Measurements from ENCODE around the gene ALPI.
"Not testable (repeated sequence)": the region's sequence is repeated elsewhere in the genome, so short reads cannot be mapped to it uniquely, and the experiment has no call there.

Gene ALPI

GRCh38 chr2:232421189-232421785 lies 34.7 kb upstream of the ALPI start:
- no peak for DNase-seq

- DNase-seq, result no peak
Observed at GRCh38 chr2:232422051-232422450, 33.9 kb upstream of the ALPI start.

- not testable (repeated sequence) for DNase-seq
Observed at GRCh38 chr2:232422996-232423395, 33.0 kb upstream of the ALPI start.

DNA sequence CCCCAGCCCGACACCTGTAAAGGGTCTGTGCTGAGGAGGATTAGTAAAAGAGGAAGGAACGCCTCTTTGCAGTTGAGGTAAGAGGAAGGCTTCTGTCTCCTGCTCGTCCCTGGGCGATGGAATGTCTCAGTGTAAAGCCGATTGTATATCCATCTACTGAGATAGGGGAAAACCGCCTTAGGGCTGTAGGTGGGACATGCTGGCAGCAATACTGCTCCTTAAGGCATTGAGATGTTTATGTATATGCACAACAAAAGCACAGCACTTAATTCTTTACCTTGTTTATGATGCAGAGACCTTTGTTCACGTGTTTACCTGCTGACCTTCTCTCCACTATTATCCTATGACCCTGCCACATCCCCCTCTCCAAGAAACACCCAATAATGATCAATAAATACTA lies 32.5 kb upstream of the ALPI start:
- not testable (repeated sequence) for DNase-seq

- no peak for DNase-seq
Observed at GRCh38 chr2:232431705-232432590, 24.0 kb upstream of the ALPI start.

DNA sequence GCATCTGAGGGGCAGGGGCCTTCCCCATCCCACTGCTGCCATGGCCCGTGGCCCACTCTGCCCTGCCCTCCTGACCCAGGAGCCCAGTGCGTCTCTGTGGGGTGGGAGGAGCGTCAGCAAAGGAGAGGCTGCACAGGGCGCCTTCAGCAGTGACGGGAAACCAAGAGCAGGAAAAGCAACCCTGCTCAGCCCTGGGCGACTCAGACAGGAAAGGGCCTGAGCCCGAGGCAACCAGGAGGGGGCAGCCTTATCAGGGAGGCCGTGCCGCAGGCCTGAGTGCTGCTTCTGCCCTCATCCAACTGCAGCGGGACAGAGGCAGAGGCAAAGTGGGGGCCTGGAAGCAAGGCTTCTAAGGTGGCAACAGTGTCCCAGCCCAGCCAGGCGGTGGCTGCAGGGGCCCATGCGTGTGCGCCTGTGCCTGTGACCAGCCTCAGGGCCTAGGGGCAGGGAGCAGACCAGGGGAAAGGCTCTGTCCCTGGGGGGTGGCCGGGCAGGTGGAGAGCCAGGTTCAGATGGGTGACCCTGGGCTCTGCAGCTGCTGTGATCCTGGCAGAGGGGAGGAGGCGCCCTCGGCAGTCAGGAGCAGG lies 23.3 kb upstream of the ALPI start:
- DNase-seq, result no peak

- DNase-seq, result not testable (repeated sequence)
Observed at GRCh38 chr2:232433622-232434021, 22.3 kb upstream of the ALPI start.

DNA sequence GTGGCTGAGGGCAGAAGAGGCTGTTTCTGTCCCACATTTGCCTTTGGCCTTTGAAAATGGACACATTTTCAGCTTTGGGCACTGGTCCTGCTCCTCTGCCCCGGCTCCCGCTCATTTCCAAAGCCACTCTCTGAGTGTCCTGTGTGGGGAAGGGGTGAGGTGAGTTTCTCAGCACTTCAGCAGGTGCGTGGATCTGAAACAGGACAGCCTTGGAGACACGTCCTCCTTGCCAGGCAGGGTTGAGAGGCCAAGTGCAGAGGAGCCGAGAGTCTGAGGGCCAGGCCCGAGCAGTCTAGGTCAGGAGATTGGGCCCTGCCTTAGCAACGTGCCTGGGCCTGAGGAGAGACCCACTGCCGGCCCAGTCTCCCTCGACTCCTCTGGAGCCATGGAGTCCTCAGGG lies 21.9 kb upstream of the ALPI start:
- no peak for DNase-seq

- no peak for DNase-seq
Observed at GRCh38 chr2:232434563-232435374, 21.2 kb upstream of the ALPI start.

DNA sequence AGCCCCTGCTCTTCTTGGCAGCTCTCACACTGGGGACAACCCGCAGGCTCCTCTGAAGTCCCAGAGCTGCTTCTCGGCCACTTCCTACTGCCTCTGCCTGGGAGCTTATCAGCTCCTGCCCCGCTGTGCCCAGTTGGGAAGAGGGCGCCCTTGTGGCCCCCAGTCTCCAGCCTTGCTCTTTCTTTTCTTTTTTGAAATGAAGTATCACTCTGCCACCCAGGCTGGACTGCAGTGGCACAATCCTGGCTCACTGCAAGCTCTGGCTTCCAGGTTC lies 20.6 kb upstream of the ALPI start:
- DNase-seq, result no peak

GRCh38 chr2:232435805-232436204 lies 20.1 kb upstream of the ALPI start:
- DNase-seq, result no peak

DNA sequence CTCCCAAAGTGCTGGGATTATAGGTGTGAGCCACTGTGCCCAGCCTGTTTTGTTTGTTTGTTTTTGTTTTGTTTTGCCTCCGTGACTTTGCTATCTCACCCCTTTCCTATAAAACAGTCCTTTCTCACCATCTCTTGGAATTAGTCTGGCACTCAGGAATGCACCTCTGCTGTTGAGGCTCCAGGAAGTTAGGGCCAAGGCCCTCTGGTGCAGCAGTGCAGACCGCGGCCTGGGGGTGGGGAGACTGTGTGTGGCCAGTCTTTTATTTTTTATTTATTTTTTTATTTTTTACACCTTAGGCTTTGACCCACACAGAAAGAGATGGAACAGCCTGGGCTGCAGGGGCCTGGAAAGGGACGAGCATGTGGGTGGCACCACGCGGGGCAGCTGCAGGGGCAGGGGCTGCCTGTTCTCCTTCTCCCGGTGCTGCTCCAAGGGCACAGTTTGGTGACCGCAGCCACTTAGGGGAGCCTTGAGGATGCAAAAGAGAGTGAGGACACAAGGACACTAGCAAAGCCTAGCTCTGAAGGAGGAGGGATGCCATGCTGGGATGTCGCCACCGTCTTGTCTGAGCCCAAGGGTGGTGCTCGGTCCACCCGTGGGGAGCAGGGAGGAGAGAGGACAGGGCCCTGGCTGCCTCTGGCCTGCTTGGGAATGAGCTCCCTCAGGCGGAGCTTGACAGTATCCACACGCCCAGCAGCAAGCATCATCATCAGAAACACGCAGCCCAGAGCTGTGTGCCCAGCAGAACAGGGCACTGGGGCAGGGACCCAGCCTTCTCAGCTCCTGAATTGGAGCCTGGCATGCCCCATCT lies 19.4 kb upstream of the ALPI start:
- DNase-seq, result no peak

DNA sequence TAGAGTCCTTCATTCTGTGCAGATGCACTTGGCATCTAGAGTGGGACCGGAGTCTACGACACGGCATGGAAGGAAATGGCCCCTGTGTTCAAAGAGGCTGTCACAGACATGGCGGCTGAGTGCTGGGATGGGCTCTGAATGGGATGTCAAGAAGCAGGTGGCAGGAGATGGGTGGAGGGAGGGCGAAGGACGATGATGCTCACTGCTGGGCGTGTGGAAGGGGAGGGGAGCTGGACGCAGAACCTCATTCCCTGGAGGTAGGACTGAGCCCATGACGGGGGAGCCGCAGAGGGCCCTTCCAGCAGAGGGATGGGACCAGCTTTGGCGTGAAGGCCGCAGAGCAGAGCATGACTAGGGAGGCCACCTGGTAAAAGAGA lies 18.8 kb upstream of the ALPI start:
- DNase-seq, result no peak

DNA sequence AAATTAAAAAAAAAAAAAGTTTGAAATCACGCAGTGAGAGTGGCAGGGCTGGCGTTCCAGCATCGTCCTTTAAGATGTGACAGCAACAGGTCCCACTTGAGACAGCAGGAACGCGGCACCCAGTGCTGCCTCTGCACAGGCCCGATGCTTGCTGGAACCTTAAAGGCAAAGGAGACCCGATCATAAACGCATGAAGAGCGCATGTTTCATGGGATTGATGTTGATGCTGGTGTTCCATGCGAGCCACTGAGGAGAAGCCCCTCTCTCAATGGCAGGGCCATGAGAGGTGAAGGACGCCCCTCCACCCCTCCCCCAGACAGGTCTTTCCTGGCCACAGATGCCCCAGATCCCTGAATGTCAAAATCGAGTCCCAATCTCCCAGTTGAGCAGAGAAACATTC lies 17.9 kb upstream of the ALPI start:
- no peak for DNase-seq

- peak; percentile 57 to 61 for DNase-seq
Observed at GRCh38 chr2:232438951-232439757, 16.8 kb upstream of the ALPI start.

DNA sequence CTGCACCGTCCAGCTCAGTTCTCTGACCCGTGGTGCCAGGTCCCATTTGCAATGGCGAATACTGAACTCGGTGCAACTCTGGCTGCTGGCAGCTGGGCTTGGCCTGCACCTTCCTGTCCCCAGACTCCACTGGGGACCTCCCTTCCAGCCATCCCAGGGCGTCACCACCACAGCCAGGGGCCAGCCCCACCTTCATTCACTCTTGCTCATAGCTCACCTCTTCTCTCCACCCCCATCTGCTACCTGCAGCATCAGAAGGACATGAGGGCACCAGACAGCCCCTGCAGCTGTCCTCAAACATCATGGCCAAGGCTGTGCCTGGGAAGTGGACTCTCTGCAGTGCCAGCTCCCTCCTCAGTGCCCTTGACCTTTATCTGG lies 16.2 kb upstream of the ALPI start:
- DNase-seq, result no peak

DNA sequence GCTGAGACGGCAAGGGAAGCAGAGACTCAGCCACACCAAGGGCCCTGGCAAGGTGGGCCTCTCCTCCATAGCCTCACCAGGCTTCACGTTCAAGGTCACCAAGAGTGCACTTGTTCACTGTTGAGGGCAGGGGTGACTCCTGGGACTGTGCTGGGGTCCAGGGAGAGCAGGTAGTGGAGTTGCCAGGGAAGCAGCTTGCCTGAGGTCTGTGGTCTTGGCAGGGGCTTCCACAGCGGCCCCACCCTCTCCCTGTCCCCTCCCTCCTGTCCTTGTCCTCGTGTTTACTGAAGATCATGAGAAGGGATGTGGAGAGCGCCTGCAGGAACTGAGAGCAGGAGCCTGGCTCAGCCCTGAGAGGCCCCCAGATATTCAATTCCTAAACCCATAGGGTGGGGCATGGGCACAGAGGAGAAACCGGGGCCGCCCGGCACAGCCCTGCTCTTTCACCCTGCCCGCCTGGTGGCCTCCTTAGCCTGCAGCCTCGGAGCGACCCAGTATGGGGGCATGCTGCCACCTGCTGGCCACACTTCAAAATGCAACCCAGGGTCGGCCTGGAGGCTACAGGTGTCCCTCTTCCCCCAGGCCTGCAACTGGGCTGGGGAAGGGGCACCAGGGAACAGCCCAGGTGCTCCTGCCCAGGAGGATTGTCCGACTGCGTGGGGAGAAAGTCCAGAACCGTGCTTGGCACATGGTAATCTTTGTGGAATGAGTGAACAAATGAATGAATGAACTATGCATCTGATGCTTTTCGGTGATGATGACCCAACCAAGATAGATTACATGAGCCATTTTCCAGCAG lies 15.5 kb upstream of the ALPI start:
- peak; percentile 92 for DNase-seq

DNA sequence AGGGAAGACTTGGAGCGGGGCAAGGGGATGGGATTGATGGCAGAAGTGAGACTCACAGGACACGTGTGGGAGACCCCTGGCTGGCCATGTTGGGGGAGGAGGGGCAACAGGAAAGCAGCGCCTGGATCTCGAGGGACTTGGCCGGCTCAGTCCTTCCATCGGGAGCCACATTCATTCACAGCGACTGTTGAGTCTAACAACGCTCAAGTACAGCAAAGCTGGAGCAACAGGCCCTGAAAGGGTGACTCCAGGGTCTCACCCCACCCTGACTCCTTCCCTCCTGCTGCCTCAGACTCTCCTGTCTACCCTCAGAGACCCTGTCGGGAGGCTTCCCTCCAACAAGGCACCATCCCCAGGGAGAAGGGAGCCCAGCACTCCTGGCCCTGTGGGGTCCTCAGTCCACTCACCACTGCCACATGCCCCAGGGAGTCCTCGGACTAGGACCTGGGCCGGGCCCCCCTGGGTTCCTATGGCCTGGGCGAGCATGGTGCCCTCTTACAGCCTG lies 14.8 kb upstream of the ALPI start:
- DNase-seq, result no peak

DNA sequence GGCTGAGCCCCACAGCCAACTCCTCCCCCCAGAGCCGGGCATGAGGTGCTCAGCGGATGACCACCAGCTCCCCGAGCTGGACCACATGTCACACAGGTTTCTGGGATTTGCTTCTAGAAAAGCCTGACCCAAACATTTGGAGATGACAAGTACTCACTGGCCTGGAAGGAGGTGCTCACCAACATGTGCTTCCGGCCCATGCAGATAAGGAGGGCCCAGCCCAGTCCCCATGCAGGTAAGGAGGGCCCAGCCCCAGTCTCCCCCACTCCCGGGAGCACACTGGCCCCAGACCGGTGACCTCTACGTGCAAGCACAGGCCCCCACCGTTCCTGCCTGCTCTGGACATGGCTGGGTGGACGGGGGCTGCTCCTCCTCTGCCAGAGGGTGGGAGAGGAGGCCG lies 14.0 kb upstream of the ALPI start:
- DNase-seq, result not testable (repeated sequence)

DNA sequence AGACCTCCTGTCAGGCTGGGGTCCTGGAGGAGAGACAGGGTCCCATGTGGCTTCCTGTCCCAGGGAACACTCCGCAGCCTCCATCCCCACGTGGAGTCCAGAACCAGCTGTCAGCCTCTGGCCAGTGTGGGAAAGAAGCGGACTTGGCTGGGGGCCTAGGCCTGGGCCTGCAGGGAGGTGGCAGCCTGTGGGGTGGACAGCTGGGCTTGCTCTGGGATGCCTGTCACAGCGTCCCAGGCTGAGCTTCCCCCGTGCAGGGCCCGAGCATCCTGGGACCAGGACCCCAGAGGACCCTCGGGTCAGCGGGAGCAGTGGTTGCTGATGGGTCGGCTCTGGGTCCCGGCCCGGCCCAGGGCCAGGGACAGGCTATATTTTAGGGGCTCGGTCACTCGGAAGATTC lies 13.5 kb upstream of the ALPI start:
- DNase-seq, result not testable (repeated sequence)

DNA sequence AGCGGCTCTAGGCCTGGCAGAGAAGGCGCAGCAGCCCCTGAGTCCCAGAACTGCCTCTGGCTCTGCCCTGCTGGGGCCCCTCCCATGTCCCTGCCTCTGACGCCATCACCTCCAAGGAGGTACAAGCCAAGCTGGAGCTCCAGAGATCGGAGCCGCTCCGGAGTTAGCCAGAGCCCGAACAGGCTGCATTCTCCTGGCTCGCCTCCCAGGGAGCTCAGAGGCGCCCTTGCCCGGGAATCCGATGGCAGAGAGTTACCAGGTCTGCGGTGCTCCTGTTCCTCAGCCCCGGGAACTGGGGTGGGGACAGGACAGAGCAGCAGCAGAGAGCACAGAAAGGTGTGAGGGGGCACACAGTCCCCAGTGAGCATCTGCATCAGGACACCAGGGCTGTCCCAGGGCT lies 12.9 kb upstream of the ALPI start:
- DNase-seq, result not testable (repeated sequence)
